Endothelial cell of umbilical vein (primary cell): Measurements from ENCODE around the gene ALLC. TPM values are rescaled to one million over a fixed set of nuclear protein-coding genes. Genes with fewer than 3 reads are reported as not detected.

Experiments used
- BruUV-seq: library from RNA; stranded (reverse); fragments of 400-500 nt; replicated peaks from 2 replicates; lab custom pipeline; 2021; lab: Mats Ljungman, UMichigan
- CTCF ChIA-PET: fragments of 300-600, 350-600 bp; sonication (Branson Sonifier 250); formaldehyde crosslinking; loops from one replicate; lab custom pipeline; 2021; ENCODE audit warnings: antibody characterized with exemption, inconsistent platforms; lab: Charles Lee
- POLR2A ChIA-PET: fragments of 300-600, 350-600 bp; sonication (Branson Sonifier 250); formaldehyde crosslinking; loops from one replicate; lab custom pipeline; 2021; ENCODE audit warnings: antibody characterized with exemption, inconsistent platforms; lab: Charles Lee
- DNase-seq: peaks from one replicate; pipeline ENCODE4 v3.0.0-alpha.2; 2011; ENCODE audit warnings: low read depth, low spot score
- FAIRE-seq: peaks from 2 replicates; lab custom pipeline; 2011; peaks lifted over from hg19 to GRCh38; lab: Jason Lieb, UNC
- H2AFZ ChIP-seq: 2 replicates; pipeline ENCODE4 v1.6.0; 2012; ENCODE audit warnings: low read depth, low read length, control low read depth, inconsistent platforms
- H3K27ac ChIP-seq: 2 replicates; pipeline ENCODE4 v1.5.1; 2011; ENCODE audit warnings: low read depth, mild to moderate bottlenecking, control low read depth, low read length, moderate library complexity; ENCODE audit not compliant: insufficient read depth
- H3K27me3 ChIP-seq, 2 experiments: 2 replicates each; pipeline versions ENCODE4 v1.6.0 to v1.6.1; 2011; ENCODE audit warnings: low read length in 2 of 2, mixed read lengths in 1 of 2; ENCODE audit not compliant: control insufficient read depth in 2 of 2, insufficient read depth in 2 of 2
- H3K36me3 ChIP-seq, 2 experiments: 2 replicates in 1 of 2; 3 replicates in 1 of 2; pipeline ENCODE4 v1.5.1; 2011; ENCODE audit warnings: low read length in 2 of 2, mild to moderate bottlenecking in 1 of 2, moderate library complexity in 1 of 2; ENCODE audit not compliant: control insufficient read depth in 2 of 2, insufficient read depth in 2 of 2; ENCODE audit errors: extremely low read depth in 1 of 2
- H3K4me1 ChIP-seq: 3 replicates; pipeline ENCODE4 v1.5.1; 2011; ENCODE audit warnings: mild to moderate bottlenecking, low read length; ENCODE audit not compliant: control insufficient read depth, insufficient read depth; ENCODE audit errors: extremely low read depth
- H3K4me2 ChIP-seq: 2 replicates; pipeline ENCODE4 v1.6.1; 2011; ENCODE audit warnings: low read length, control low read depth, mixed read lengths; ENCODE audit not compliant: insufficient read depth
- H3K4me3 ChIP-seq, 3 experiments: fragments of 200-600 bp in 1 of 3; sonication (generic), shearing (Covaris generic) in 1 of 3; replicated peaks in 1 of 3; 2 replicates each; pipeline ENCODE4 v1.5.1; 2011 to 2016; ENCODE audit warnings: control low read depth in 3 of 3, low read length in 3 of 3, mild to moderate bottlenecking in 2 of 3, inconsistent platforms in 1 of 3, low read depth in 1 of 3, moderate library complexity in 1 of 3; ENCODE audit not compliant: insufficient read depth in 1 of 3
- H3K79me2 ChIP-seq: 2 replicates; pipeline ENCODE4 v1.6.0; 2012; ENCODE audit warnings: low read length, inconsistent platforms; ENCODE audit not compliant: control insufficient read depth, insufficient read depth
- H3K9ac ChIP-seq: replicated peaks from 2 replicates; pipeline ENCODE3; 2011; ENCODE audit warnings: low read length, control low read depth; ENCODE audit not compliant: insufficient read depth; ENCODE audit errors: extremely low read depth
- H3K9me1 ChIP-seq: replicated peaks from 3 replicates; pipeline ENCODE4 v1.6.0; 2011; ENCODE audit warnings: mild to moderate bottlenecking, low read length; ENCODE audit not compliant: control insufficient read depth, insufficient read depth; ENCODE audit errors: extremely low read depth
- H3K9me3 ChIP-seq: replicated peaks from 2 replicates; pipeline ENCODE4 v1.5.1; 2012; ENCODE audit warnings: low read length, inconsistent platforms; ENCODE audit not compliant: control insufficient read depth, insufficient read depth
- H4K20me1 ChIP-seq: replicated peaks from 2 replicates; pipeline ENCODE3; 2011; ENCODE audit warnings: mild to moderate bottlenecking, low read length; ENCODE audit not compliant: control insufficient read depth, insufficient read depth; ENCODE audit errors: extremely low read depth
- CTCF ChIP-seq, 2 donors: IDR thresholded peaks; 1 replicate in 1 of 2; 2 replicates in 1 of 2; pipeline ENCODE4 v1.5.1; 2011; ENCODE audit warnings: low read length in 2 of 2, mild to moderate bottlenecking in 2 of 2, moderate library complexity in 2 of 2, control low read depth in 1 of 2, inconsistent platforms in 1 of 2, low read depth in 1 of 2; ENCODE audit not compliant: insufficient read depth in 1 of 2; ENCODE audit errors: extremely low read depth in 1 of 2
- EZH2 ChIP-seq: IDR thresholded peaks from 2 replicates; pipeline ENCODE4 v1.6.1; 2012; ENCODE audit warnings: borderline replicate concordance, low read depth, mild to moderate bottlenecking, moderate library complexity, low read length, inconsistent platforms; ENCODE audit not compliant: severe bottlenecking
- FOS ChIP-seq: IDR thresholded peaks from 2 replicates; pipeline ENCODE4 v1.6.1; 2011; ENCODE audit warnings: mild to moderate bottlenecking, low read length, moderate library complexity, borderline replicate concordance; ENCODE audit not compliant: insufficient read depth
- GATA2 ChIP-seq: IDR thresholded peaks from 2 replicates; pipeline ENCODE4 v1.7.0; 2011; ENCODE audit warnings: low read depth, mild to moderate bottlenecking, moderate library complexity, mixed read lengths, low read length; ENCODE audit not compliant: insufficient read length, insufficient read depth
- JUN ChIP-seq: IDR thresholded peaks from 2 replicates; pipeline ENCODE4 v1.6.1; 2011; ENCODE audit warnings: borderline replicate concordance, low read depth; ENCODE audit not compliant: insufficient read length, insufficient read depth
- MYC ChIP-seq: IDR thresholded peaks from one replicate; pipeline ENCODE4 v1.6.1; 2011; ENCODE audit warnings: mild to moderate bottlenecking, low read depth, low read length
- POLR2A ChIP-seq: IDR thresholded peaks from 2 replicates; pipeline ENCODE4 v1.6.1; 2012; ENCODE audit warnings: low read depth, mild to moderate bottlenecking, control low read depth, low read length
- POLR2AphosphoS5 ChIP-seq: IDR thresholded peaks from 2 replicates; pipeline ENCODE4 v1.6.1; 2012; ENCODE audit warnings: low read depth, mild to moderate bottlenecking, control low read depth, low read length, moderate library complexity; ENCODE audit not compliant: insufficient read depth
- dilution Hi-C: fragments of 300-500 bp; cut with MboI; formaldehyde crosslinking; loops from one replicate; pipeline ENCODE4 v1.15.0; 2019; ENCODE audit warnings: low sequenced_read_pairs; ENCODE audit not compliant: extremely low pct_ligation_motif_present
- intact Hi-C: fragments of 100-400 bp; cut with micrococcal nuclease; formaldehyde crosslinking; loops from one replicate; pipeline ENCODE4 v1.10.0; 2022
- polyA plus RNA-seq, 4 experiments: library from polyadenylated mRNA; depleted of rRNA in 3 of 4; stranded (reverse) in 3 of 4; unstranded in 1 of 4; fragments of >200 nt; gene quantifications; 2 replicates each; pipeline versions ENCODE4 v1.2.1 to v1.2.3, GENCODE V29; 2011 to 2012; ENCODE audit warnings: missing spikeins in 1 of 4
- total RNA-seq: library from RNA; stranded (reverse); gene quantifications from 2 replicates; pipeline ENCODE4 v1.2.3, GENCODE V29; 2021
- TF ChIP-seq, protein P1 (sequence below): IDR thresholded peaks from 2 replicates; pipeline ENCODE4 v1.6.1; 2011; ENCODE audit not compliant: insufficient read depth, insufficient read length

Gene ALLC
- total and polyA plus RNA-seq, 2 donors (not counting 3 experiments of a cell fraction or from before 2014, with no cell fraction given): not detected

GRCh38 chr2:3639653-3640052 is 18.3 kb upstream of the ALLC start:
- no peak for TF ChIP-seq POLR2AphosphoS5
- TF ChIP-seq JUN: no peak
- no peak for TF ChIP-seq GATA2
- POLR2A ChIA-PET: no interaction called here

GRCh38 chr2:3641181-3641580 is 16.8 kb upstream of the ALLC start:
- H3K9ac ChIP-seq: no peak overlapping the region
- no peak overlapping the region for H2AFZ ChIP-seq
- no peak overlapping the region for H3K4me2 ChIP-seq
- ChIA-PET CTCF (interaction anchor here (2.2 kb wide), 1 partner anchor 10 kb away, joined by 6 read pairs; no protein-coding TSS in a partner anchor), POLR2A (no interaction called here)
- TF ChIP-seq EZH2: no peak
- no peak for TF ChIP-seq GATA2
- no peak for TF ChIP-seq POLR2AphosphoS5
- TF ChIP-seq CTCF (IDR thresholded peaks at IDR 0.05; ENCODE audit: extremely low read depth in 1 of 2, insufficient read depth in 1 of 2, low read depth in 1 of 2, low read length in 2 of 2): no peak
- TF ChIP-seq FOS: no peak
- no peak for TF ChIP-seq POLR2A
- TF ChIP-seq, protein P1, sequence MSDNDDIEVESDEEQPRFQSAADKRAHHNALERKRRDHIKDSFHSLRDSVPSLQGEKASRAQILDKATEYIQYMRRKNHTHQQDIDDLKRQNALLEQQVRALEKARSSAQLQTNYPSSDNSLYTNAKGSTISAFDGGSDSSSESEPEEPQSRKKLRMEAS: no peak
- TF ChIP-seq MYC: no peak
- TF ChIP-seq JUN: no peak
- no peaks in the 10 kb centered on the region for H3K4me1 ChIP-seq
- no peaks in the 10 kb centered on the region for H3K9me1 ChIP-seq
- no peaks in the 10 kb centered on the region for H3K79me2 ChIP-seq
- H4K20me1 ChIP-seq: no peaks in the 10 kb centered on the region
- no peak overlapping the region for H3K4me3 ChIP-seq
- H3K9me3 ChIP-seq: no peaks in the 10 kb centered on the region
- no peaks in the 10 kb centered on the region for H3K36me3 ChIP-seq
- no TSS peak for BruUV-seq
- H3K27me3 ChIP-seq: no peaks in the 10 kb centered on the region
- H3K27ac ChIP-seq: no peak overlapping the region
- FAIRE-seq (no peak), DNase-seq (no peak)
- intact Hi-C loops: no loop called here
- dilution Hi-C loops: no loop called here

More at GRCh38 chr2:3639653-3640052, 18.3 kb upstream of the ALLC start:
- no peaks in the 10 kb centered on the region for H3K4me1 ChIP-seq
- no peaks in the 10 kb centered on the region for H3K27me3 ChIP-seq
- no peaks in the 10 kb centered on the region for H3K79me2 ChIP-seq
- BruUV-seq: no TSS peak
- no peaks in the 10 kb centered on the region for H3K9me1 ChIP-seq
- intact Hi-C loops (no loop called here), dilution Hi-C loops (no loop called here)
- no peak overlapping the region for H3K27ac ChIP-seq
- no peaks in the 10 kb centered on the region for H3K36me3 ChIP-seq
- FAIRE-seq: no peak
- H3K4me3 ChIP-seq: no peak overlapping the region
- no peak overlapping the region for H3K4me2 ChIP-seq
- H3K9ac ChIP-seq: no peak overlapping the region
- no peaks in the 10 kb centered on the region for H4K20me1 ChIP-seq
- no peak for DNase-seq
- H3K9me3 ChIP-seq: no peaks in the 10 kb centered on the region
- CTCF ChIA-PET: no interaction called here
- H2AFZ ChIP-seq: no peak overlapping the region
